DMS 273 treated with DMSO at 0.1 percent for 48 hours (cell line): Measurements from ENCODE around the gene NIT1.

ENCODE experiments used
- DNase-seq: peaks from one replicate; lab custom pipeline; 2025; lab: John Stamatoyannopoulos, UW

The NIT1 gene

DNA sequence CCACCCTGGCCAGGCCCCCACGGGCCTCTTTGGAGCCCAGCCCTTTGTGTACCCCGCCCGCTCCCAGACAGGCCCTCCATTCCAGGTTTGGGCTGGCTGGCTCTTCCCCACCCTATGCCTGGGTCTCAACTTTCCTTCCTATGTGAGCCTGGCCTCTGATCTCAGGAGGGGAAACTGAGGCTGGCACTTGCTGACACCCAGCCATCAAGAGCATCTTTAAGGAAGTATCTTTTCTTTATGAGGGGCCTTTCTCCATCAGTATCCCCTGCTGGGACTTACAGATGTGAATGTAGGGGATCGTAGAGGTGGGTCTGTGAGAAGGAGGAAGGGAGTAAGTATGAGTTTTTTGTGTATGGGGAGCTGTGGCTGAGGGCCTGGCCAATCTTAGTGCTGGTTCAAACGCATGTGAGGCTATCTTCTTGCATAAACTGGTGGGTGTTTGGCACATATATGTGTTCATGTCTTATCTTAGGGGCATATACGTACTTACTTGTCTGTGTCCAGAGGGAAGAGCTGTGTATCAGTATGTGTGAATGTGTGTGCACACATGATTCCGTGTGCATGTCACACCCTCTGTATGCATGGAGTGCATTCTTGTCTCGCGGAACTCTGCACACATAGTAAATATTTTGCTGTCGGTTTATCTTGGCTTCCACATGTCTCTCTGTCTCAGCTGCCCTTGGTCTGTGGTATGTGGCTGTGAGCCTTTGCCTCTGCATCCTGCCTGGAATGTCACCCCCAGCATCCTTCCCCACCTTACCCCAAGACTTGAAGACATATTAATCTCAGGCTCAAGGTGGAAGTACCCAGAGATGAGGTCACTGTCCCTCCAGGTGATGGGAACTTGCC, 33.9 kb upstream of the NIT1 start:
- DNase-seq, result no peak

GRCh38 chr1:161084597-161084988, 33.3 kb upstream of the NIT1 start:
- no peak for DNase-seq

DNA sequence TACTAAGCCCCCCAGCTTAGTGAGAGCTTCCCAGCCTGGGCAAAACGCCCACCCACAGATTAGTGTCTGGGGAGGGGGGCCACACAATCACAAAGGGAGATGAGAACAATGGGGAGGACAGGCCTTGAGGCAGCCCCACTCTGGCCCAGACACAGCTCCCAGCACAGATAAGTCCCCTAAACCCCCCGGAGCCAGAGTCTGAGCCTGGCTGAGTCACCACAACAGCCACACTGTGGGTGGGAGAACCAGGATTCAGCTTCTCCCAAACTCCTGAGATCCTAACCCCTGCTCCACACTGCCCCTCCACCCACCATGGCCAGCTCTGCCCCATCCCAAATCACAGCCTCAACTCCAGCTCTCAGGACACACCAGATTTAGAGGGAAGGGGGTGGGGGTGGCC, 32.7 kb upstream of the NIT1 start:
- no peak for DNase-seq

- no peak for DNase-seq
Observed at GRCh38 chr1:161086457-161086856, 31.4 kb upstream of the NIT1 start.

- DNase-seq, result no peak
Observed at GRCh38 chr1:161088587-161089110, 29.3 kb upstream of the NIT1 start.

DNA sequence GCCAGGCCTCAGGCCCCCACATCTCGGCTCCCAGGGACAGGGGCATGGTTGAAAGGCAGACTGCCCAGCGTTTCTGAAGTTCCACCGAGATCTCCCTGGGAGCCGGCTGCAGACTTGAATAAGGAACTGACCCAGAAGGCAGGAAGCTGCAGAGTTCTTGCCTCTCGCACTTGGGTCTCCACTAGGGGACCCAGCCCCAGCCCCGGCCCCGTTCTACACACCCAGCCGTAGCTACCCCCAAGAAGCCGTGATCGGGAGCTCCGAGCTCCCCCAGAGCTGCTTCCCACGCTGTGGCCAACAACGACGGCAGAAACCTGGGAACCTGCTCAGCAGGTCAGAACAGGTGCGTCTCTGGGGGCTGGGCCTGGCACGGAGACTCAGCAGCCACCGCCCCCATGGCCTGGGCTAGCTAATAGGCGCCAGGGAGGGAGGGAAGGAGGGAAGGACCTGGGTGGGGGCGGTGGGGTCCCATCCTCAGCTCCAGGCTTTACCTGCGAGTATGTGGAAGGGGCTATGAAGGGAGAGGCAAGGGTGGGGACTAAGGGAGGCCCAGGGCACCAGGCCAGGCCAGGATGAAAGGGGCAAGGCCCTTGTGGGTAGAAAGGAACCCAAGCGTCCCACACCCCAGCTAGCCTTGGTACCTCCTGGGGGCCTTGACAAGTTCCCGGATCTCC, 28.5 kb upstream of the NIT1 start, which contains the start of gene NECTIN4:
Gene NECTIN4 (minus strand): TSS at position 308 of the 674 bp plus-strand sequence. CDS start 262 bp downstream, at position 46.
- no peak for DNase-seq

DNA sequence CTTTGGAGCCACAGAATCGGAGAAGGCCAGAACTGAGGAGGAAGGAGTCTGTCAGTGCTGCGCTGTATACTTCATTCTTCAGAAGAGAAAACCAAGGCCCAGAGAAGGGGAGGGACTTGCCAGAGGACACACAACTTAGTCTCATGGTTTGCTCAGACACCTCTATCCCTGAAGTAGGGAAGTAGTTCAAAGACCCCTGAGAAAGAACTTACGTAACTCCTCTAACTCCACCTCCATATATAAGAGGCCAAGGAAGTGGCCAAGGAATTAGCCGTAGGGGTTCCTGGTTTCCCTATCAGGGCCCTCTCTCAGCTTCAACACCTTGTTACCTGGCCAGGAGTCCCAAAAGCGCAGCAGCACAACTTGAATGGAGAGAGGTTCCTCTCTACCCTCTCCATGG, 28.0 kb upstream of the NIT1 start:
- DNase-seq, result no peak

DNA sequence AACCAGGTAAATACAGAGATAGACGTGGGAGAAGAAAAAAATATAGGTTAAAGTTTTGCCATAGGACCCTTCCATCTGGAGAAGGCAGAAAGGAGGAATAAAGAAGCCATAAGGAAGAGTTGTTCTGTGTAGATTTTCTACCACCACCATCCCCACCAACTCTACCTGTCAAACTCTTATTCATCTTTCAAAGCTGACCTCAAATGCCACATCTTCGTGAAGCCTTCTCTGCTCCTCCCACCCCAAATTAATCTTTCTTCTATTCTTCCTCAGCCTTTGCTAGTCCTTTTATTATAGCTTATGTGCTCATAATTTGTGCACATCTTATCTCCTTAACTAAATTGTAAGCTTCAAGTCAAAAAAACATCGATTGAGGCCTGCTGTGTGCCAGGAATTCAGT, 27.3 kb upstream of the NIT1 start:
- DNase-seq, result no peak

DNA sequence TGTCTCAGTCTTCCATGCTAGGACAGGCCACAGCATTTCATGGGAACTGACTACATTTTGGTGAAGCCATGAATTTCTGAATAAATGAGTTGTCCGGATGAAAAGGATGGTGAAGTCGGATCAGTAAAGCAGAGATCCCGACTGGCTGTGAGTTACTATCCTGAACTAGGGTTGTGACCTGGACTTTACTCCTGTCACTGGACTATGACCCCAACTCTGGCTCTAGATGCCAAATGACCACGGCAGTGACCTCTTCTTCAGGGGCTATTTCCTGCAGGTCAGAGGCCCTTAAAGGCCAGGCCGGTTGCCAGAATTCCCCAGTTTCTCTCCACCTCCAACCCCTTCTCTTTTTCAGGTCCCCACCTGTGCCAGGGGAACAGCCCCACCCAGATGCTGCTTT, 26.8 kb upstream of the NIT1 start:
- DNase-seq, result no peak

DNA sequence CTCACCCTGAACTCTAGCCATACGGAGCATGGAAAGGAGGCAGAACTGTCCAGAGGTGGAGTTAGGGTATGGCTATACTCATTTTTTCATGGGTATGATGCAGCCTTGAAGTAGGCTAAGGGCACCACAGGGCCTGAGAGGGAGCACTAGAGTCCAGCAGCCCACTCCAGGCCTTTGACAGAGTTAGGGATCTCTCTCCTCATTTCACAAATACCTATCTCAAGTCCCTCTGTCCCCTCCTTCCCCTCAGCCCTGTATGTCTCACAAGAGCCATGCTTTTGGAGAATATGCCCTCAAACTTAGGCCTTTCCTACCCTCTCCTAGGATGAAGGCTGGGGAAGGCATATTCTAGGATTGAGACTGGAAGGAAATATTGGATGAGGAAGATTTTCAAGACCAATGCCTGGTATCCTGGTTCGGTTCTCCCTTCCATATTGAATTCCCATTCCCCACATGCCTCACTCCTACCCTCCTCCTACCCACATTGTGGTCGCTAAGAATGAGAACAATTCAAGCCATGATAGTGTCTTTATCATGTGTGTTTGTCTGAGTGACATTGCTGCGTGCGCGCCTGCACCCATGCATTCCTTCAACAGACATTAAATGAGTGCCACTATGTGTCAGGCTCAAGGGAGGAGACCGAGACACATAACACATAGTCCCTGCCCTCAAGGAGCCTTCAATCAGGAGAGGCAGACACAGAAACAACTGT, 26.0 kb upstream of the NIT1 start:
- no peak for DNase-seq

GRCh38 chr1:161092621-161093028, 25.3 kb upstream of the NIT1 start:
- DNase-seq, result no peak

DNA sequence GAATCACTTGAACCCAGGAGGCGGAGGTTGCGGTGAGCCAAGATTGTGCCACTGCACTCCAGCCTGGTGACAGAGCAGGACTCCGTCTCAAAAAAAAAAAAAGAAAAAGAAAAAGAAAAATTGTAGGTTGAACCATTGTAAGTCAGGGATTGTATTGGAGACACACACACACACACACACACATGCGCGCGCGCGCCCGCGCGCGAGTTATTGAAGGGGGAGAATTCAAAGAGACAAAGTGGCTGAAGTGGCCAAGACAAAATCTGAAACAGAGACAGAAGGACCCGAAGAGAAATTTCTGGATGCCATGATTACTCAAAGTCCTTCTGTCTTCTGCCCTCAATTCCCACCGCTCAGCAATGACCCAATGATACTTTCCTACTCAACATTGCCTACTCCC, 23.4 kb upstream of the NIT1 start:
- no peak for DNase-seq

GRCh38 chr1:161095230-161095629, 22.7 kb upstream of the NIT1 start:
- no peak for DNase-seq

- no peak for DNase-seq
Observed at GRCh38 chr1:161096015-161096414, 21.9 kb upstream of the NIT1 start.

DNA sequence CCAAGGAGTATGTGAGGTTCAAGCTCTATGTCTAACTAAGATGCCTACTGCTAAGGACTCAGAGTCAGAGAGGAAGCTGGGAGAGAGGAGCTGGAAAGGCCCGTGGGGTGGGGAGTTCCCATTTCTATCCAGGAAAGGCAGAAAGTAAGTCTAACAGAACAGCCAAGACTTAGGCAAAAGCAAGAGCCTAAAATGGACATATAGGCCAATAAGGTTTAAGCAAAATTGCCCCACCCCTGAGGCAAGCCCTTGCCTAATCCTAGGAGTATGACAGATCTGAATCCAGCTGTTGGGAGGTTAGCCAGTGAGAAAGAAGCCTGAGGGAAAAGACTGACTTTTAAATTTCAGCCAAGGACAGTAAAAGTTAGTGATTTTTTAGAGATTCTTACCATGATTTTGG, 21.4 kb upstream of the NIT1 start:
- no peak for DNase-seq

GRCh38 chr1:161098210-161099068, 19.5 kb upstream of the NIT1 start, which contains the start of gene KLHDC9:
Gene KLHDC9 (plus strand): TSS chr1:161098361. CDS start chr1:161098536, 175 bp downstream.
- peak; percentile 68 for DNase-seq

GRCh38 chr1:161099090-161099802, 18.7 kb upstream of the NIT1 start:
- no peak for DNase-seq

- DNase-seq, result no peak
Observed at GRCh38 chr1:161100556-161100955, 17.3 kb upstream of the NIT1 start.

- no peak for DNase-seq
Observed at GRCh38 chr1:161106431-161106830, 11.5 kb upstream of the NIT1 start.

DNA sequence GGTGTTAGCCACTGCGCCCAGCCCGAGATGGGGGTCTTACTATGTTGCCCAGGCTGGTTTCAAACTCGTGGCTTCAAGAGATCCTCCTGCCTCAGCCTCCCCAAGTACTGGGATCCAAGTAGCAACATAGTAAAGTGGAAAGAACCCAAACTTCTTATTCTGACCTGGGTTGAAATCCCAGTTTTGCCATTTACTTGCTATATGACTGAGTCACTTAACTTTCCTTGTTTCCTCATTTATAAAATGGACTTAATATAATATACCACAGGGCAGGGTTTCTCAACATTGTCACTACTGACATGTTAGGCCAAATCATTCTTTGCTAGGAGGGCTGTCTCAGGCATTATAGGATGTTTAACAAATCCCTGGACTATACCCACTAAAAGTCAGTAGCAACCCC, 6.8 kb upstream of the NIT1 start:
- no peak for DNase-seq

- no peak for DNase-seq
Observed at GRCh38 chr1:161111527-161111926, 6.4 kb upstream of the NIT1 start.
